Measurements from ENCODE around the gene C16orf86.

Gene C16orf86

DNA sequence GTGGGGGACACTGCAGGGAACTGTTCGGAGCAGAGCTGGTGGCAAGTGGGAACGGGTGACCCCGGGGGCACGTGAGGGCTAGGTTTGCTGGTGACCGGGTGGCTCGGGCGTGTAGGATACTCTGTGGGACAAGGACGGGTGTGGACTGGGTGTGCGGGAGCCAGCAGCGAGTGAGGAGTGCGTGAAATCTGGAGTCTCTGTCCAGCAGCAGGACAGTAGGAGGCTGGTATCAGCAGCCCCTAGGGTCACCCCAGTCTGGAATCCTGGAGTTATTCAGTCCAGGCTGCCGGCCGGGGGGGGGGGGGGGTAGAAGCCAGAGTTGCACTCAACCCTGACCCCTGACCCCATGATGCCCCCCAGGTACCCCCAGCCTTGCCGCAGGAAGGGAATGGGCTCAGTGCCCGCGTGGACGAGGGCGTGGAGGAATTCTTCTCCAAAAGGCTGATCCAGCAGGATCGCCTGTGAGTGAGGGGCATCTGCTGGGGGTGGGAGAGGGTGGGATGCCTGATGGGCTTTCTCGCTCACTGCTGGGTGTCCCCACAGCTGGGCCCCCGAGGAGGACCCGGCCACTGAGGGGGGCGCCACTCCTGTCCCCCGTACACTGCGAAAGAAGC lies 12.7 kb upstream of the C16orf86 start:
- no peak for DNase-seq (ENCODE audit: low read depth, low spot score)

DNA sequence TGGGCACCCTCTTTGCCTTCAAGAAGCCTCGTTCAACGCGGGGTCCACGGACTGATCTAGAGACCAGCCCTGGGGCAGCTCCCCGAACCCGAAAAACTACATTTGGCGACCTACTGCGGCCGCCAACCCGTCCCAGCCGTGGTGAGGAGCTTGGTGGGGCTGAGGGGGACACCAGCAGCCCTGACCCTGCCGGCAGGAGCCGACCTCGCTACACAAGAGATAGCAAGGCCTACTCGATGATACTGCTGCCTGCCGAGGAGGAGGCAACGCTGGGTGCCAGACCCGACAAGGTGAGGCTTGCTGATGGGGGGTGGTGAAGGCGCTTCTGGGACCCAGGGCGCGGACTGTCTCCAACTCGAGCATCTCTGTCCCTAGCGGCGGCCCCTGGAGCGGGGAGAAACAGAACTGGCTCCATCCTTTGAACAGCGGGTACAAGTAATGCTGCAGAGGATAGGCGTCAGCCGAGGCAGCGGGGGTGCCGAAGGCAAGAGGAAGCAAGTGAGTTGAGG lies 12.2 kb upstream of the C16orf86 start:
- no peak for DNase-seq (ENCODE audit: low read depth, low spot score)

GRCh38 chr16:67655363-67655762 lies 11.3 kb upstream of the C16orf86 start:
- DNase-seq (ENCODE audit: low read depth, low spot score): no peak

DNA sequence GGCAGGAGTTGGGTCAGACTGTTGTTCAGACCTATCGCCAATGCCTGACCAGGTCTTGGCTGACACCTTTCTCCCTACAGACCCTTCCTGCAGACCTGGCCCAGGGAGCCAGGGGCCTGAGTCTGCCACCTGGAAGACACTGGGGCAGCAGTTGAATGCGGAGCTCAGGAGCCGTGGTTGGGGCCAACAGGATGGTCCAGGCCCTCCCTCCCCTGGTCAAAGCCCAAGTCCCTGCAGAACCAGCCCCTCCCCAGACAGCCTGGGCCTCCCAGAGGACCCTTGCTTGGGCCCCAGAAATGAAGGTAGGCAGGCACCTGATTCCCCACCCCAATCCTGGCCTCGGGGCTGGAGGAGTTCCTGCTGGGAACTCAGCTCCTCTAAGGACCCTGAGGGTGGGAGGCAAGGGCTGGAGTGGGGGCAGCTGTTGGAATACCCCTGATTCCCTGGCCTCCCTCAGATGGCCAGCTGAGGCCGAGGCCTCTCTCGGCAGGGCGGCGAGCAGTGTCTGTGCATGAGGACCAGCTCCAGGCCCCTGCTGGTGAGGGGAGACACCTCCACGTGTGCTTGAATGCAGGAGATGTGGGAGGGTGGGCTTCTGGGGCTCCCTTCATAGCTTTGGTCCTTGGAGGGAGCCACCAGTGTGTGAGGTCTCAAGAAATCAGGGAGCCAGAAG lies 10.1 kb upstream of the C16orf86 start:
- no peak for DNase-seq (ENCODE audit: low read depth, low spot score)

GRCh38 chr16:67657017-67657608 lies 9.5 kb upstream of the C16orf86 start:
- no peak for DNase-seq (ENCODE audit: low read depth, low spot score)

- no peak for DNase-seq (ENCODE audit: low read depth, low spot score)
These were observed 8.7 kb upstream of the C16orf86 start for GRCh38 chr16:67657751-67658518.

DNA sequence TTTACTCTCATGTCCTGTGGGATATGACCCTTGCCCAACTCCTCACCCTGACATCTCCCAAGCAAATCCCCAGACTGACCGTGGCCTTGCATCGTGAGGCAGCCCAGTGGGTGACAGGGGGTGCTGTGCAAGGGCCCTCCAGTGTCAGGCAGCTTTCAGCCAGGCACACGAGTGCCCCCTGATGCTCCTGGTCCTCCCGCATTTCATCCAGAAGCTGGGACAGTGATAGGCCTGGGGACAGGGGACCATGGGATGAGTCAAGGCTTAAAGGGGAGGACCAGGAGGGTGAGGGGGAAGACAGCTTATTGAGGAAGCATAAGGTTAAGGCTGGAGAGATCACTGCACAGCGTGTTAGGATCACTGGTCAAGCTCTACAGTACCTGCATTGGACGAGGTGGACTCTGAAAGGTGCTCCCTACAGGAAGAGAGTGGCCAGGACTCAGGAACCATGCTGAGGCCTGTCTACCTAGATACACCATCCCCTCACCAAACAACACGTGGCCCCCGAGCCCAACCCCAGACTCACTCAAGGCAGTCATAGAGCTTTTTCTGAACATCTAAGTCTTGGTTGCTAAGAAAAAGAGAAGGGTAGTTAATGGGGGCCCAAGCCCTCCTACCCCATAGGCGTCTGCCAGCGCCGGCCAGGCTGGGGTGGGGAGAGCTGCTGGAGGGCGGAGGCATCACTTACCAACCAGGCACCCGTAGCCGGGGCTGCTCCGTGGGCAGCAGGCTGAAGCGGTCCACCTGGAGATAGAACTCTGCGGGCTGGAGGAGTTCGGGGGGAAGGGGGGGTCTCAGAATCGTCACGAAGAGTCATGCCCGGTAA lies 7.6 kb upstream of the C16orf86 start:
- no peak for DNase-seq (ENCODE audit: low read depth, low spot score)

GRCh38 chr16:67659675-67660563 lies 6.7 kb upstream of the C16orf86 start, which contains the start of gene ACD:
TSS of gene ACD (minus strand) at chr16:67660260. CDS start at chr16:67660220, 40 bp downstream.
- no peak for DNase-seq (ENCODE audit: low read depth, low spot score)

- peak; percentile 73 for DNase-seq (ENCODE audit: low read depth, low spot score)
These were observed 6.0 kb upstream of the C16orf86 start, which contains the start of gene PARD6A for GRCh38 chr16:67660564-67661028. TSS of gene PARD6A (plus strand) at chr16:67660960. CDS start at chr16:67661039, 79 bp downstream.

GRCh38 chr16:67661101-67661761 lies 5.4 kb upstream of the C16orf86 start:
- DNase-seq (ENCODE audit: low read depth, low spot score): peak; percentile 38

DNA sequence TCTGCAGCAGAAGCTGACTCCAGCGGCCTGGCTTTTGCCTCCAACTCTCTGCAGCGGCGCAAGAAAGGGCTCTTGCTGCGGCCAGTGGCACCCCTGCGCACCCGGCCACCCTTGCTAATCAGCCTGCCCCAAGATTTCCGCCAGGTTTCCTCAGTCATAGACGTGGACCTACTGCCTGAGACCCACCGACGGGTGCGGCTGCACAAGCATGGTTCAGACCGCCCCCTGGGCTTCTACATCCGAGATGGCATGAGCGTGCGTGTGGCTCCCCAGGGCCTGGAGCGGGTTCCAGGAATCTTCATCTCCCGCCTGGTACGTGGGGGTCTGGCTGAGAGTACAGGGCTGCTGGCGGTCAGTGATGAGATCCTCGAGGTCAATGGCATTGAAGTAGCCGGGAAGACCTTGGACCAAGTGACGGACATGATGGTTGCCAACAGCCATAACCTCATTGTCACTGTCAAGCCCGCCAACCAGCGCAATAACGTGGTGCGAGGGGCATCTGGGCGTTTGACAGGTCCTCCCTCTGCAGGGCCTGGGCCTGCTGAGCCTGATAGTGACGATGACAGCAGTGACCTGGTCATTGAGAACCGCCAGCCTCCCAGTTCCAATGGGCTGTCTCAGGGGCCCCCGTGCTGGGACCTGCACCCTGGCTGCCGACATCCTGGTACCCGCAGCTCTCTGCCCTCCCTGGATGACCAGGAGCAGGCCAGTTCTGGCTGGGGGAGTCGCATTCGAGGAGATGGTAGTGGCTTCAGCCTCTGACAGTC lies 4.5 kb upstream of the C16orf86 start:
- no peak for DNase-seq (ENCODE audit: low read depth, low spot score)

DNA sequence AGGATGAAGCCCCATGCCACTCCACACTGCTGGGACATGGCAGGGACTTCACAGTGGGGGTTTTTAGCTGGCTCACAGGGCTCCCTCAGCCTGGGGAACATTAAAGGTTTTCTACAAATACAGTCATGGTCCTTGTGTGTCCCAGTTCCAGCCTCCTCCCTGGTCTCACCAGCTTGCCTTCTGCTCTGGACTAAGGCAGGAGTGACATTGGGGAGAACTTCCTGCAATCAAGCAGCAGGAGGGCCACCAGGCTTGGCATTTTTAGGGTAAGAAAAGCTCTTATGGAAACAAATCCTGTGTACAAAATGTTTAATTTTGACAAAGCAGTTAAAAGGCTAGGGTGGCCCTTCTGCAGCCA lies 4.0 kb upstream of the C16orf86 start:
- DNase-seq (ENCODE audit: low read depth, low spot score): no peak

- no peak for DNase-seq (ENCODE audit: low read depth, low spot score)
These were observed 3.3 kb upstream of the C16orf86 start for GRCh38 chr16:67663151-67663876.

DNA sequence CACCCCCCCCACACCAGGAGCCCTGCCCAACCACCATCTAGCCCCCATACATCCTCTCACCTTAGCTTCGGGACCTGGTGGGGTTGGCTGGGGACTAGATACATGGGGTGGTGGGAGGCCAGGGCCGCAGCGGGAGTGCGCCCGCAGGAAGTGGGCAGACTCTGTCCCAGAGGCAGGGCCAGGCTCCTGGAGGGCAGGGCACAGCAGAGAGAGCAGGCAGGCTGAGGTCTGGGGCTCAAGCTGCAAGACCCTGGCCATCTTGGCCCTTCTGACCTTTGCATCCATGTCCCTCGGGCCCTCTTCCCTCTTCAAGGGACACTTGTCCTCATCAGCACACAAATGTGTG lies 2.8 kb upstream of the C16orf86 start:
- no peak for DNase-seq (ENCODE audit: low read depth, low spot score)

DNA sequence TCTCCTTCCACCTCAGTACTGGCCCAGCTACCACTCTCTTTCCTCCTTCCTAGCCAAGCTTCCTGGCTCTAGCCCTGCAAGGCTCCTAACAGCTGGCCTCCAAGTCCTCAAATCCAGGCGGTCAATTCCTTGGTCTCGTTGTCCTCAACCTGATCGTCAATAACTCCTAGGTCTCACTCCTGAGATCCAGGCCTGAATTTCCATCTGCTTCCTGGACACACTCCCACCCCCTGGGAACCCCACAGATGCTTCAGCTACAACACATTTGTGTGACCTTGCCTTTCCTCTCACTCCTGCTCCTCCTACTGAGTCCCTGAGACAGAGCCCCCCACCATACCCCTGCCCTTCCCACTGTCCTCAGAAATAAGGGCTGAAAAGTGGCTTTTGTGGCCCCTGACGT lies 2.4 kb upstream of the C16orf86 start:
- DNase-seq (ENCODE audit: low read depth, low spot score): no peak

DNA sequence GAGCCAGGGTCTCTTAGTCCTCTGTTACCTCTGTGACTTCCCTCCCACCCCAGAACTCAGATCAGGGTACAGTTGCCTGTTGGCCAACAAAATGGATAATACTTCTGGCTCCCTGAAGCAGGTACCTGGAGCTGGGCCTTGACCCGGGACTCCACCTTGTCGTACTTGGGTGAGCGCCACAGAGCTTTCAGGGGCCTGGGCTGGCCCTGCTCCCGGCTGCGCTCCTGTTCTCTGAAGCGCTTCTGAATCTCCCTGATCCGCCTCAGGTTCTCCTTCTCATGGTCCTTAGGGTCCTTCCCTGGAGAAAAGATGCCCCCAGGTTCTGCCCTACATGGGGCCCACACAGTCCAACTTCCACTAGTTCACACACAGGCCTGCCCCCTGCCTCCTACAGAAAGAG lies 1.7 kb upstream of the C16orf86 start:
- DNase-seq (ENCODE audit: low read depth, low spot score): no peak

DNA sequence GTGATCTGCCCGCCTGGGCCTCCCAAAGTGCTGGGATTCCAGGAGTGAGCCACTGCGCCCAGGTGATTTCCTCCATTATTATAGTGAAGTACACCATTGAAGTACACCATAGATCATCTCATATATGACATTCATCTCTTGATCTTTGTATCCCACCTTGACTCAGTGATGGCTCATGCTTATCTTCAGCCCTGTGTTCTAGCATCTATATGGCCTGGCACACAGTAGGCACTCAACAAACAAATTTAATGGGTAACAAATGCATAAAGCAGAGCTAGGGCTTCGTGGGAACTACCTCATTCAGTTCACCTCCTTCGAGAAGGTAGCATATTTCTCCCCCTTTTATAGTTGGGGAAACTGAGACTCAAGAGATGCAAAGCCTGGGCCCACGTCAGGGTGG lies 1.0 kb upstream of the C16orf86 start:
- no peak for DNase-seq (ENCODE audit: low read depth, low spot score)

GRCh38 chr16:67666032-67666551 lies 522 bp upstream of the C16orf86 start:
- no peak for DNase-seq (ENCODE audit: low read depth, low spot score)

Measured in iPS DF 19.7 (cell line).